Measurements from ENCODE around the gene NOS1. TPM values are rescaled to one million over a fixed set of nuclear protein-coding genes. Genes with fewer than 3 reads are reported as not detected.

Gene NOS1
- total RNA-seq, 1 donor from 2014 or later = not detected

DNA sequence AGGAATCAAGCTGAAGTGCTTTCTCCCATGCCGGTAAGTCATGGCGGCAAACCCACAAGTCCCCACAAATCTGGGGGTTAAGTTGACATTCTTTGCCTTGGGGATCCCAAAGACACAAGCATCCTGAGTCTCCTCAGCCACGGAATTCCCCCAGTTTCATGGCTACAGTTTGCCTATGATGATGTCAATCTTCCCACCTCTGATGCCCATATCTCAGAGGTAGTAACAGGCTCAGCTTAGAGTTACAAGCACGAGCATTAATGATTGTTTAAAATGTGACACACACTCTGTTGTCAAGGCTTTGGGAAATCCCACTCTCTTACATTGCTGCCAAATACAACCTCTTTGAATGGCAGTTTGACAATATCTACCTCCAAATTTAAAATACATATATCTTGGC is 22.3 kb downstream of the NOS1 start:
- no peaks in the 10 kb centered on the region for H3K36me3 Mint-ChIP-seq (ENCODE audit: low read depth)
- H3K9me3 Mint-ChIP-seq = peaks cover 5% of the 10 kb centered on the region
- intact Hi-C loops (cut with micrococcal nuclease) = no loop called here
- peaks cover under 1% of the 10 kb centered on the region for H3K27me3 Mint-ChIP-seq (ENCODE audit: low read depth)
- no peak overlapping the region for H3K27ac Mint-ChIP-seq
- no peak overlapping the region for H3K4me3 Mint-ChIP-seq (ENCODE audit: low read depth)
- no peak for DNase-seq (ENCODE audit: low spot score)
- peaks cover 6% of the 10 kb centered on the region for H3K4me1 Mint-ChIP-seq (ENCODE audit: low read depth)

DNA sequence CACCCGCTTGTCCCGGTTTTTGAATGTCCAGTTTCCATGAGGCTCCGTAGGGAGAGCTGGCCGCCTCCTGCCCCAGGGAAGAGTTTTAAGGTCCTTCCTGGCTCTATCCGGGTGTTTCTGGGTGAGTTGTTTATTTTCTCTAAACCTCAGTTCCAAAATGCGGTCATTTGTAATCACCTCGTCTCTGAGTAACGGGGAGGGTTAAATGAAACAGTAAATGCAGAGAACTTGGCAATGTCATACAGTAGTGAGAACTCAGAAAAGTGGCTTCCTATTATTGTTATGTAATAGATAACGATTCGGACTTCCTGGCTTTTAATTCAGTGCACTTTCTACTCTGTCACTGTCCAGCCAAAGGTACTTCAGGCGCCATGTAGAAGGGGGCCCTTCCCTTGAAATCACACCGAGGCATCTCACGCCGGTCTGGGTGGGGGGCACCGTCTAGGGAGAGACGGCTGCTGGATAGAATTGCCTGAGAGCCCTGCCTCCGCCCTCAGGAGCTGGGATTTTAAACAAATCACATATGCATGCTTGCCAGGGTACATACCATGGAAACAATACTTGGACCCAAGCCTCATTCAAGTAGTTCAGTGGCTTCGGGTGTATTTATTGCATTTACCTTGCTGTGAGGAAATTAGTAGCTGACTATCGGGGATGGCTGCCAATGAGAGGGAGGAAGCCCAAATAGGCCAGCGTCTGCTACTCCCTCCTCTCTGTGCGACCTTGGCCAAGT is 26.4 kb downstream of the NOS1 start:
- no peaks in the 10 kb centered on the region for H3K9me3 Mint-ChIP-seq
- no peak overlapping the region for H3K4me3 Mint-ChIP-seq (ENCODE audit: low read depth)
- H3K27me3 Mint-ChIP-seq (ENCODE audit: low read depth) = peaks cover 5% of the 10 kb centered on the region
- DNase-seq (ENCODE audit: low spot score) = no peak
- H3K36me3 Mint-ChIP-seq (ENCODE audit: low read depth) = no peaks in the 10 kb centered on the region
- H3K4me1 Mint-ChIP-seq (ENCODE audit: low read depth) = no peaks in the 10 kb centered on the region
- intact Hi-C loops (cut with micrococcal nuclease) = no loop called here
- H3K27ac Mint-ChIP-seq = no peak overlapping the region

DNA sequence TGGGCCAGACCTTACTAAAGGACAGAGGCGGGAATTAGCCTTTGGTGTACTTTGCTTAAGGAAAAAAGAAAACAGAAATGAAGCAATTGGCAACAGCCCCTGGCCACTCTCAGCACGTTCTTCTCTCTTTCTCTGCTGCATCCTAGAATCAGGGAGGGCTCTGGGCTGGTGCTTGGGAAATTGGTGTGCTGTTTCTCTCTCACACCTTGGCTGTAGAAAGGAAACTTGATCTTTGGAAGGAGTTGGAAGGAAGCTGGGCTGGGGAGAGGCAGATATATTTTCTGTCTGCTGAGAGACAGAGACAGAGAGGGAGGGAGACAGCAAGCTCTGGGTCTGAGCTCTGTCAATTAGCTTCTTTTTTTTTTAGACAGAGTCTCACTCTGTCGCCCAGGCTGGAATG is 27.4 kb downstream of the NOS1 start:
- intact Hi-C loops (cut with micrococcal nuclease) = no loop called here
- Mint-ChIP-seq H3K36me3 (ENCODE audit: low read depth) (no peaks in the 10 kb centered on the region), H3K4me3 (ENCODE audit: low read depth) (no peak overlapping the region), H3K27ac (no peak overlapping the region), H3K27me3 (ENCODE audit: low read depth) (peaks cover 5% of the 10 kb centered on the region), H3K4me1 (ENCODE audit: low read depth) (no peaks in the 10 kb centered on the region), H3K9me3 (no peaks in the 10 kb centered on the region)
- DNase-seq (ENCODE audit: low spot score) = no peak

DNA sequence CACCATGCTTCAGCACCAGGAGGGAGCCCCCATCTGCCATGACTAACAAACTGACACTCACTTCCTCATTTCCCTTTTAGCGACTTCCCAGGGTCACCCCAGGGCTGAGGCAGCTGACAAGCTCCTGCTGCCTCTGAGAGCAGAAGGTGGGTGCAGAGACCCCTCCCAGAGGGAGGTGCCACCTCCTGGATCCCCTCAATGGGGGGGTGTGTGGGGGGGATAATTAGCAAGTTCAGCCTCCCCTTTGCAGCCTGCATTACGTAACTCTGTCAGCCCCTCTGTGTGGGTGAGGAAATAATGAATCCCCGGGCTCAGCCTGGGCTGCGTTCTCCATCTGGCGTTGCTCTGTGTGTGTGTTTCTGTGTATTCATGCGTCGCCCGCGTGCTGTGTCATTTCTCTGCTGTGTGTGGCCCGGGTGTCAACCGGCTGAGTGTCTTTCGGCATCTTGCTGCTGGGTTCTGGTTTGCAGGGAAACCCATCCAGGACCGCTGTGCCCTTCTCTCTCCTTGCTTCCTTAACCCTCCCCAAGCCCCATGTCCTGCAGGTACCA is 28.0 kb downstream of the NOS1 start:
- H3K27ac Mint-ChIP-seq = no peak overlapping the region
- intact Hi-C loops (cut with micrococcal nuclease) = no loop called here
- H3K36me3 Mint-ChIP-seq (ENCODE audit: low read depth) = no peaks in the 10 kb centered on the region
- H3K4me1 Mint-ChIP-seq (ENCODE audit: low read depth) = no peaks in the 10 kb centered on the region
- peaks cover 5% of the 10 kb centered on the region for H3K27me3 Mint-ChIP-seq (ENCODE audit: low read depth)
- no peaks in the 10 kb centered on the region for H3K9me3 Mint-ChIP-seq
- no peak for DNase-seq (ENCODE audit: low spot score)
- no peak overlapping the region for H3K4me3 Mint-ChIP-seq (ENCODE audit: low read depth)

DNA sequence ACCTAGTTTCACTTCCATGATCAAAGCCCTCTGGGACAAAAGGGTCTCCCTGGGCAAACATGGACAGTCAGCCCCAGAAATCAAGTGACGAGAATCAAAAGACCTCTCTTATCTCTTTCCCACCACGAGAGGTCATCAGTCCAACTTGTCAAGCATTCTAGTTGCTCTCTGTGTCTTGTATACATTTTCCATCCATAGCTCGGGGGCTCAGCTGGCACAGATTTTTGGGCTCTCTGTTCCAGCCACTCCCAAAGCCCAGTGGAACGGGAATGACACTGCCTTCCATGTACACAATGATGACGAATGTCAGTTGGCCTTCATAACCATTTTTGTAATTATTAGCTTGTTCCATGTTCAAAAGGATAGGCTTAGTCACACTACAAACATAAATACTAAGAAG is 29.7 kb downstream of the NOS1 start:
- H3K4me3 Mint-ChIP-seq (ENCODE audit: low read depth) = no peak overlapping the region
- no peaks in the 10 kb centered on the region for H3K9me3 Mint-ChIP-seq
- H3K4me1 Mint-ChIP-seq (ENCODE audit: low read depth) = no peaks in the 10 kb centered on the region
- peaks cover 5% of the 10 kb centered on the region for H3K27me3 Mint-ChIP-seq (ENCODE audit: low read depth)
- H3K27ac Mint-ChIP-seq = no peak overlapping the region
- DNase-seq (ENCODE audit: low spot score) = no peak
- H3K36me3 Mint-ChIP-seq (ENCODE audit: low read depth) = no peaks in the 10 kb centered on the region
- intact Hi-C loops (cut with micrococcal nuclease) = no loop called here

DNA sequence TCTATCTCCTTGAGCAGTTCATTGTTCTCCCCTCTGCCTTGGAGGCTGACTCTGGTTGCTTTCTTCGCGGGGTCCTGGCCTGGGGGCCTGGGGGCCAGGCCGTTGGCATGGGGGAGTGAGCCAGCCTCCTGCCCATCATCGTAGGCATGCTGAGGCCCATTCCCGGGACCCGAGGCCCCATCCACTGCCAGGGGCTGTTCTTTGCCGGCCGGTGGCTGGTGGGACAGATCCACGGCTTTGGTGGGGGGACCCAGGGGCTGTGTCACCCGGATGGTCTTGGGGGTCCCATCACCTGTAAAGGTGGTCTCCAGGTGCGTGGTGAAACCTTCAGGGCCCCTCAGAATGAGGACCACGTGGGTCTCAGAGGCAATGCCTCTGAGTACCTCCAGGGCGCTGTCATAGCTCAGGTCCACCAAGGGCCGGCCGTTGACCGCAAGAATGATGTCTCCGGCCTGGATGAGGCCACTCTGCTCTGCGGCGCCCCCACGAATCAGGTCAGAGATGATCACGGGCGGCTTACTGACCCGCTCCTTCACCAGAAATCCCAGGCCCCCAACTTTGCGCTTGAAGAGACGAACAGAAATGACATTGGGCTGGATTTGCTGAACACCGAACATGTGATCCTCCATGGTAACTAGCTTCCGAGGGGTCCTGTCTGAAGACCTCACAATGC is 30.8 kb downstream of the NOS1 start:
- Mint-ChIP-seq H3K4me3 (ENCODE audit: low read depth) (no peak overlapping the region), H3K27ac (no peak overlapping the region), H3K4me1 (ENCODE audit: low read depth) (no peaks in the 10 kb centered on the region), H3K9me3 (no peaks in the 10 kb centered on the region), H3K36me3 (ENCODE audit: low read depth) (no peaks in the 10 kb centered on the region), H3K27me3 (ENCODE audit: low read depth) (peaks cover 5% of the 10 kb centered on the region)
- intact Hi-C loops (cut with micrococcal nuclease) = no loop called here
- no peak for DNase-seq (ENCODE audit: low spot score)

DNA sequence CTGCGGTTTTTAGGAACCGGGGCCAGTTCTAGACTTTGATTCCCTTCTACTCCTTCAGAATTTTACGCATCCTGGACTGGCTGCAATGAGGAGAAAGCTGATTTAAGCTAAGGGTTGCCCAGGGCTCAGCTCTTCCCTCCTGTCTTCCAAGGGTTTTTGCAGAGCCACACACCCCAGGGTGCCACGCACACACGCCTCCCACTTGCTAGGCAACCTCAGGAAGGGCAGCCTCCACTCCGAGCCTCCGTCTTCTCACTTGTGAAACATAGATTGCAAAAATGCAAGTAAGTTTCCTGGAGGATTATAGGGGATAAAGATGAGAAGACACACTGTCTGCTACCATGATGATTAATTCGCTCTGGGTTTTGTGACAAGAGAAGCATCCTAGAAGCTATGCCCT is 31.7 kb downstream of the NOS1 start:
- Mint-ChIP-seq H3K9me3 (no peaks in the 10 kb centered on the region), H3K36me3 (ENCODE audit: low read depth) (no peaks in the 10 kb centered on the region), H3K4me3 (ENCODE audit: low read depth) (no peak overlapping the region), H3K4me1 (ENCODE audit: low read depth) (no peaks in the 10 kb centered on the region), H3K27me3 (ENCODE audit: low read depth) (peaks cover 5% of the 10 kb centered on the region), H3K27ac (no peak overlapping the region)
- DNase-seq (ENCODE audit: low spot score) = no peak
- intact Hi-C loops (cut with micrococcal nuclease) = no loop called here

DNA sequence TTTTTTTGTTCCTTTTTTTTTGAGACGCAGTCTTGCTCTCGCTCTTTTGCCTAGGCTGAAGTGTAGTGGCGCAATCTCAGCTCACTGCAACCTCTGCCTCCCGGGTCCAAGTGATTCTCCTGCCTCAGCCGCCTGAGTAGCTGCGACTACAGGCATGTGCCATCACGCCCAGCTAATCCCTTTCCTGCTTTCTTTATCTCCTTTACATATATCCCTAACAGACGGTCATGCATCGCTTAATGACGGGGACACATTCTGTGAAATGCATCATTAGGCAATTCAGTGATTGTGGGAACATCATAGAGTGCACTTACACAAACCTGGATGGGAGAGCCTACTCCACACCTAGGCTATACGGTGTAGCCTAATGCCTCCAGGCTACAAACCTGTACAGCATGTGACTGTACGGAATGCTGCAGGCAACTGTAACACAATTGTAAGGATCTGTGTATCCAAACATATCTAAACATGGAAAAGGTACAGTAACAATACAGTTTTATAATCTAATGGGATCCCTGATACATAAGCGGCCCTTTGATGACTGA is 32.8 kb downstream of the NOS1 start:
- Mint-ChIP-seq H3K4me1 (ENCODE audit: low read depth) (no peaks in the 10 kb centered on the region), H3K36me3 (ENCODE audit: low read depth) (no peaks in the 10 kb centered on the region), H3K27ac (no peak overlapping the region), H3K4me3 (ENCODE audit: low read depth) (no peak overlapping the region), H3K27me3 (ENCODE audit: low read depth) (peaks cover 2% of the 10 kb centered on the region), H3K9me3 (no peaks in the 10 kb centered on the region)
- no peak for DNase-seq (ENCODE audit: low spot score)
- intact Hi-C loops (cut with micrococcal nuclease) = no loop called here

DNA sequence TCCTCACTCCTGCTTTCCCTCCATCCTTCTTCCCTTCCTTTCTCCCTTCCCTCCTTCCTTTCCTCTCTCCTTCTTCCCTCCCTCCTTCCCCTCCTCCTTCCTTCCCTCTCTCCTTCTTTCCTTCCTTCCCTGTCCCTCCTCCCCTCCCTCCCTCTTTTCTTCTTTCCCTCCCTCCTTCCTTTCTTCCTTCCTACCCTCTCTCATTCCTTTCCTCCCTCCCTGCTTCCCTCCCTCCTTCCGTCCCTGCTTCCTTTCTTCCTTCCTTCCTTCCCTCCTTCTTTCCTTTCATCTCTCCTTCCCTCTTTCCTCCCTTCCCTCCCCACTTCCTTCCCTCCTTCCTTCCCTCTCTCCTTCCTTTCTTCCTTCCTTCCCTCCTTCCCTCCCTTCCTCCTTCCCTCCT is 39.0 kb downstream of the NOS1 start:
- H3K9me3 Mint-ChIP-seq = no peaks in the 10 kb centered on the region
- no peaks in the 10 kb centered on the region for H3K27me3 Mint-ChIP-seq (ENCODE audit: low read depth)
- no peaks in the 10 kb centered on the region for H3K36me3 Mint-ChIP-seq (ENCODE audit: low read depth)
- H3K27ac Mint-ChIP-seq = no peak overlapping the region
- no peaks in the 10 kb centered on the region for H3K4me1 Mint-ChIP-seq (ENCODE audit: low read depth)
- intact Hi-C loops (cut with micrococcal nuclease) = no loop called here
- H3K4me3 Mint-ChIP-seq (ENCODE audit: low read depth) = no peak overlapping the region
- no peak for DNase-seq (ENCODE audit: low spot score)

DNA sequence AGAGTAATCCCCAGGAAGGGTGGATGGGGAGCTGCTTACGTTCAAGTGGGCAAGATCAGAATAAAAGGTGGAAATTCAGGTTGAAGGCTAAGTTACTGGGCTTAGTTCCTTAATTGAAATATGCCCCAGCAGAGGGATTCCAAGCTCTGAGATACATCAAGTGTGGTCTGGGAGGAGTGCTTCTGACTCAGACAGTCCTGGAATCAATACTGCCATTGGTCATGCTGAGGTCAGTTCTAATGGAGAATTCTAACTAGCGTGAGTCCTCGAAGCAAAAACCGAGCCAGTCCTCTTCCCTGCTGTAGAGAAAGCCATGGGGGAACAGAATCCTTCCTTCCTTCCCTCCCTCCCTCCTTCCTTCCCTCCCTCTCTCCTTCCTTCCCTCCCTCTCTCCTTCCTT is 39.9 kb downstream of the NOS1 start:
- Mint-ChIP-seq H3K27ac (no peak overlapping the region), H3K27me3 (ENCODE audit: low read depth) (no peaks in the 10 kb centered on the region)

DNA sequence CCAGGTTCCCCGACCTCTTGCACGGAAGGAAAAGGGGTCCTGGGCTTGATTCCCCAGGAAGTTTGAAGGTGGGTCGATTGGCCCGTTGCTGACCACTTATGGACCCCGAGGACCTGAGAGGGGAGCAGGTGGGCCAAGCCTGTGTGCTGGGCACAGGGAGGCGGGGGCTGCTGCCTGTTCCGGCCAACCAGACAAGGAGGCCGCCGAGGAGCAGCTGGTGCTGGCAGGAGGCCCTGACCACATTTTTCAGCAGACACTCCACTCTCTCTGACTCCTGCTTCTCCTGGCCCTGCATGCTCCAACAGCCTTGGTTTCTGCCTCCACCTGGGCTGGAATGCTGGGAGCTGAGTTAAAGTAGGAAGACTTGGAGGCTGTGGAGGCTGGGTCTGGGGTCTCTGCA is 42.8 kb downstream of the NOS1 start:
- intact Hi-C loops (cut with micrococcal nuclease) = no loop called here
- Mint-ChIP-seq H3K4me3 (ENCODE audit: low read depth) (no peak overlapping the region), H3K27me3 (ENCODE audit: low read depth) (no peaks in the 10 kb centered on the region), H3K36me3 (ENCODE audit: low read depth) (no peaks in the 10 kb centered on the region), H3K9me3 (peaks cover 3% of the 10 kb centered on the region), H3K4me1 (ENCODE audit: low read depth) (no peaks in the 10 kb centered on the region), H3K27ac (no peak overlapping the region)
- no peak for DNase-seq (ENCODE audit: low spot score)

More for the DNA sequence above, 39.9 kb downstream of the NOS1 start:
- DNase-seq (ENCODE audit: low spot score) = no peak
- Mint-ChIP-seq H3K36me3 (ENCODE audit: low read depth) (no peaks in the 10 kb centered on the region), H3K9me3 (no peaks in the 10 kb centered on the region), H3K4me1 (ENCODE audit: low read depth) (no peaks in the 10 kb centered on the region), H3K4me3 (ENCODE audit: low read depth) (no peak overlapping the region)
- intact Hi-C loops (cut with micrococcal nuclease) = no loop called here

DNA sequence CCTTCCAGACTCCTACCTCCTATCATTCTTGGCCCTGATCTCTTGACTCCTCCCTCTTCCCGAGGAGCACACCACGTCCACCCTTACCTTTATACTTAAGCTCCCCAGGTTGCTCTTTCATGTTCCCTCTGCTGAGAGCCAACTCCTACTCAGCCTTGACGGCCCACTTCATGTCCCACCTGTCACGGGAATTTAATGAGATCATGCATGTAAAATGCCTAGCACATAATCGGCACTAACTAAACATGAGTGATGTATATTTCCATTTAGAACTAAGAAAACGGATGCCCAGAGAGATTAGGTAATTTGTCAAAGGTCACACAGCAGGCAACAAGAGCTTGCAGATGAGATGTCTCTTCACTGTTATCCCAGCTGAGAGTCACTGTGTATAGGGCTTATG is 45.1 kb downstream of the NOS1 start:
- Mint-ChIP-seq H3K27me3 (ENCODE audit: low read depth) (no peaks in the 10 kb centered on the region), H3K36me3 (ENCODE audit: low read depth) (no peaks in the 10 kb centered on the region), H3K9me3 (peaks cover 3% of the 10 kb centered on the region), H3K4me1 (ENCODE audit: low read depth) (no peaks in the 10 kb centered on the region), H3K4me3 (ENCODE audit: low read depth) (no peak overlapping the region), H3K27ac (no peak overlapping the region)
- intact Hi-C loops (cut with micrococcal nuclease) = no loop called here
- no peak for DNase-seq (ENCODE audit: low spot score)

DNA sequence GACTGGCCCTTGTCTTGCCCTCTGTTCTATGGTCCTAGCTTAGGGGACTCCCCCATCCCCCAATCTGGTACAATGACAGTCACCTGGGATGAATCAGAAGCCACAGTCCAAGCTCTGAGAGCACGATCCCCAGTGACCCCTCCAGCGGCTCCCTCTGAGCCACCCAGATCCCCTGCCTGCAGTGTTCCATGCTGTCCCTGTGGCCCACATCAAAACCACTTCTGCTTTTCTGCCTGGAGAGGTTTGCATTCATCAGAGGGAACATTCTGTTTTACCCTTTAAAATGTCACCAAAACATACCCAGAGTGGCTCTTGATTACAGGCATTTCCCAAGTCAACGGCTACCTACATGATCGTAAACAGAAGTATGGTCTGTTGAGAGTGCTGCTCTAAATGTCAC is 47.5 kb downstream of the NOS1 start:
- H3K9me3 Mint-ChIP-seq = peaks cover 3% of the 10 kb centered on the region
- H3K4me1 Mint-ChIP-seq (ENCODE audit: low read depth) = no peaks in the 10 kb centered on the region
- H3K27me3 Mint-ChIP-seq (ENCODE audit: low read depth) = no peaks in the 10 kb centered on the region
- H3K4me3 Mint-ChIP-seq (ENCODE audit: low read depth) = no peak overlapping the region
- no peaks in the 10 kb centered on the region for H3K36me3 Mint-ChIP-seq (ENCODE audit: low read depth)
- intact Hi-C loops (cut with micrococcal nuclease) = no loop called here
- no peak overlapping the region for H3K27ac Mint-ChIP-seq
- DNase-seq (ENCODE audit: low spot score) = no peak
